ENCODE measurements around the gene PRXL2B.
"Not testable (repeated sequence)": the region's sequence is repeated elsewhere in the genome, so short reads cannot be mapped to it uniquely, and the experiment has no call there.

PRXL2B gene

GRCh38 chr1:2551544-2551943 lies 35.0 kb upstream of the PRXL2B start:
- not testable (repeated sequence) for DNase-seq

- DNase-seq: no peak
These were observed 34.4 kb upstream of the PRXL2B start for GRCh38 chr1:2552189-2552588.

- DNase-seq: not testable (repeated sequence)
These were observed 33.5 kb upstream of the PRXL2B start for GRCh38 chr1:2553076-2553475.

GRCh38 chr1:2553871-2554620 lies 32.5 kb upstream of the PRXL2B start:
- DNase-seq: no peak

GRCh38 chr1:2554621-2555387 lies 31.8 kb upstream of the PRXL2B start:
- no peak for DNase-seq

GRCh38 chr1:2555634-2556276 lies 30.8 kb upstream of the PRXL2B start:
- no peak for DNase-seq

GRCh38 chr1:2556277-2556677 lies 30.3 kb upstream of the PRXL2B start, which contains the start of gene TNFRSF14:
Gene TNFRSF14, plus strand, starts transcription at chr1:2556371. Its CDS starts 294 bp downstream, at chr1:2556665.
- DNase-seq: no peak

GRCh38 chr1:2556678-2557481 lies 29.7 kb upstream of the PRXL2B start:
- no peak for DNase-seq

GRCh38 chr1:2557482-2558400 lies 28.8 kb upstream of the PRXL2B start:
- no peak for DNase-seq

GRCh38 chr1:2558420-2558819 lies 28.2 kb upstream of the PRXL2B start:
- no peak for DNase-seq

- no peak for DNase-seq
These were observed 27.7 kb upstream of the PRXL2B start for GRCh38 chr1:2558861-2559260.

- no peak for DNase-seq
These were observed 26.9 kb upstream of the PRXL2B start for GRCh38 chr1:2559509-2560298.

- DNase-seq: no peak
These were observed 26.1 kb upstream of the PRXL2B start for GRCh38 chr1:2560299-2561073.

GRCh38 chr1:2561446-2561845 lies 25.1 kb upstream of the PRXL2B start:
- DNase-seq: no peak

GRCh38 chr1:2561898-2562895 lies 24.4 kb upstream of the PRXL2B start:
- DNase-seq: no peak

- no peak for DNase-seq
These were observed 23.4 kb upstream of the PRXL2B start for GRCh38 chr1:2563205-2563604.

GRCh38 chr1:2564006-2564814 lies 22.4 kb upstream of the PRXL2B start:
- no peak for DNase-seq

All from NCI-H2107 (cell line).